IPS DF 6.9 (cell line): ENCODE results near the gene TMEM273.
"Not testable (repeated sequence)": the region's sequence is repeated elsewhere in the genome, so short reads cannot be mapped to it uniquely, and the experiment has no call there.

Source experiments
- DNase-seq: peaks from one replicate; pipeline ENCODE4 v3.0.0-alpha.2; 2013; ENCODE audit warnings: low read depth, low spot score
- H3K27ac ChIP-seq: one replicate; pipeline ENCODE4 v1.5.1; 2013; ENCODE audit warnings: low read length, control low read depth
- H3K27me3 ChIP-seq: 2 replicates; pipeline ENCODE4 v1.6.1; 2013; ENCODE audit warnings: mild to moderate bottlenecking, low read length; ENCODE audit not compliant: control insufficient read depth, insufficient read depth
- H3K36me3 ChIP-seq: 2 replicates; pipeline ENCODE4 v1.6.1; 2013; ENCODE audit warnings: low read length; ENCODE audit not compliant: control insufficient read depth, insufficient read depth
- H3K4me1 ChIP-seq: 2 replicates; pipeline ENCODE4 v1.6.1; 2013; ENCODE audit warnings: low read length; ENCODE audit not compliant: control insufficient read depth, insufficient read depth
- H3K4me3 ChIP-seq: 2 replicates; pipeline ENCODE4 v1.5.1; 2013; ENCODE audit warnings: mild to moderate bottlenecking, low read length
- H3K9me3 ChIP-seq: 2 replicates; pipeline ENCODE4 v1.6.1; 2013; ENCODE audit warnings: low read length, inconsistent platforms; ENCODE audit not compliant: control insufficient read depth, insufficient read depth
- WGBS: extraction: QIAGEN DNeasy Blood & Tissue Kit; methylation state at CpG from one replicate; pipeline ENCODE4 v1.1.7; 2013; ENCODE audit warnings: mixed read lengths, missing lambda C conversion rate; ENCODE audit not compliant: insufficient read length, insufficient coverage; 5-methylcytosine and 5-hydroxymethylcytosine counted together

The TMEM273 gene

GRCh38 chr10:49207113-49207512 lies 18.9 kb upstream of the TMEM273 start:
- no CpG with 5 or more reads among the region's 3 CpGs for WGBS
- no peak for DNase-seq
- no peak overlapping the region for H3K4me3 ChIP-seq

GRCh38 chr10:49205206-49205605 lies 17.0 kb upstream of the TMEM273 start:
- Histone ChIP-seq H3K36me3 (no peaks in the 10 kb centered on the region), H3K4me1 (no peaks in the 10 kb centered on the region), H3K4me3 (no peak overlapping the region), H3K9me3 (no peaks in the 10 kb centered on the region), H3K27ac (no peak overlapping the region), H3K27me3 (no peaks in the 10 kb centered on the region)
- no peak for DNase-seq
- WGBS, result no CpG with 5 or more reads among the region's 3 CpGs

More at GRCh38 chr10:49207113-49207512, 18.9 kb upstream of the TMEM273 start:
- H3K9me3 ChIP-seq, result no peaks in the 10 kb centered on the region
- H3K4me1 ChIP-seq, result no peaks in the 10 kb centered on the region
- H3K36me3 ChIP-seq, result no peaks in the 10 kb centered on the region
- H3K27me3 ChIP-seq, result no peaks in the 10 kb centered on the region
- no peak overlapping the region for H3K27ac ChIP-seq

GRCh38 chr10:49204119-49204518 lies 15.9 kb upstream of the TMEM273 start:
- no peaks in the 10 kb centered on the region for H3K27me3 ChIP-seq
- H3K27ac ChIP-seq, result no peak overlapping the region
- H3K4me1 ChIP-seq, result no peaks in the 10 kb centered on the region
- no peak for DNase-seq
- H3K36me3 ChIP-seq, result no peaks in the 10 kb centered on the region
- no peaks in the 10 kb centered on the region for H3K9me3 ChIP-seq
- WGBS, result 100% methylated on average over 1 of the region's 1 CpG
- H3K4me3 ChIP-seq, result no peak overlapping the region

- no peaks in the 10 kb centered on the region for H3K9me3 ChIP-seq
- WGBS, result no CpG with 5 or more reads among the region's 1 CpG
- H3K27me3 ChIP-seq, result no peaks in the 10 kb centered on the region
- H3K27ac ChIP-seq, result no peak overlapping the region
- H3K4me3 ChIP-seq, result no peak overlapping the region
- H3K36me3 ChIP-seq, result no peaks in the 10 kb centered on the region
- H3K4me1 ChIP-seq, result no peaks in the 10 kb centered on the region
- DNase-seq, result no peak
Measured at GRCh38 chr10:49202266-49202665, 14.1 kb upstream of the TMEM273 start.

- no CpG with 5 or more reads among the region's 2 CpGs for WGBS
- DNase-seq, result no peak
- no peak overlapping the region for H3K4me3 ChIP-seq
- H3K9me3 ChIP-seq, result no peaks in the 10 kb centered on the region
- no peaks in the 10 kb centered on the region for H3K27me3 ChIP-seq
- H3K36me3 ChIP-seq, result no peaks in the 10 kb centered on the region
- no peak overlapping the region for H3K27ac ChIP-seq
- no peaks in the 10 kb centered on the region for H3K4me1 ChIP-seq
Measured at GRCh38 chr10:49200854-49201253, 12.7 kb upstream of the TMEM273 start.

- Histone ChIP-seq H3K4me1 (no peaks in the 10 kb centered on the region), H3K4me3 (no peak overlapping the region), H3K27me3 (no peaks in the 10 kb centered on the region), H3K9me3 (no peaks in the 10 kb centered on the region), H3K36me3 (no peaks in the 10 kb centered on the region), H3K27ac (no peak overlapping the region)
- no peak for DNase-seq
- WGBS, result no CpG with 5 or more reads among the region's 6 CpGs
Measured at GRCh38 chr10:49197171-49197570, 9.0 kb upstream of the TMEM273 start.

GRCh38 chr10:49195864-49196263 lies 7.7 kb upstream of the TMEM273 start:
- not testable (repeated sequence) for DNase-seq, H3K4me3 ChIP-seq, H3K27me3 ChIP-seq, H3K36me3 ChIP-seq, H3K4me1 ChIP-seq, H3K9me3 ChIP-seq, H3K27ac ChIP-seq
- no CpG with 5 or more reads among the region's 4 CpGs for WGBS

- no peak overlapping the region for H3K4me3 ChIP-seq
- no CpG with 5 or more reads among the region's 8 CpGs for WGBS
- H3K27me3 ChIP-seq, result no peaks in the 10 kb centered on the region
- H3K27ac ChIP-seq, result no peak overlapping the region
- H3K9me3 ChIP-seq, result no peaks in the 10 kb centered on the region
- no peaks in the 10 kb centered on the region for H3K36me3 ChIP-seq
- DNase-seq, result no peak
- H3K4me1 ChIP-seq, result no peaks in the 10 kb centered on the region
Measured at GRCh38 chr10:49194212-49194920, 6.2 kb upstream of the TMEM273 start.

- H3K4me3 ChIP-seq, result no peak overlapping the region
- no peaks in the 10 kb centered on the region for H3K36me3 ChIP-seq
- H3K9me3 ChIP-seq, result no peaks in the 10 kb centered on the region
- DNase-seq, result no peak
- no peak overlapping the region for H3K27ac ChIP-seq
- no peaks in the 10 kb centered on the region for H3K27me3 ChIP-seq
- WGBS, result no CpG with 5 or more reads among the region's 1 CpG
- no peaks in the 10 kb centered on the region for H3K4me1 ChIP-seq
Measured at GRCh38 chr10:49191349-49191748, 3.2 kb upstream of the TMEM273 start.

- H3K4me3 ChIP-seq, result no peak overlapping the region
- no peak overlapping the region for H3K27ac ChIP-seq
- no peaks in the 10 kb centered on the region for H3K36me3 ChIP-seq
- DNase-seq, result no peak
- no peaks in the 10 kb centered on the region for H3K27me3 ChIP-seq
- no CpG with 5 or more reads among the region's 6 CpGs for WGBS
- H3K4me1 ChIP-seq, result no peaks in the 10 kb centered on the region
- no peaks in the 10 kb centered on the region for H3K9me3 ChIP-seq
Measured at GRCh38 chr10:49189422-49189821, 1.2 kb upstream of the TMEM273 start.

- WGBS, result no CpG with 5 or more reads among the region's 8 CpGs
- Histone ChIP-seq H3K4me1 (no peaks in the 10 kb centered on the region), H3K27me3 (no peaks in the 10 kb centered on the region), H3K9me3 (no peaks in the 10 kb centered on the region), H3K4me3 (no peak overlapping the region), H3K27ac (no peak overlapping the region), H3K36me3 (no peaks in the 10 kb centered on the region)
- DNase-seq, result no peak
Measured at GRCh38 chr10:49187044-49187484, 1.1 kb downstream of the TMEM273 start.
